ENCODE data around the gene STK10. TPM values are rescaled to one million over a fixed set of nuclear protein-coding genes. Genes with fewer than 3 reads are reported as not detected.

The STK10 gene
- total and polyA plus RNA-seq, 2 experiments from 2014 or later = 7.5 to 17.8 TPM

GRCh38 chr5:172188893-172189692, 1.1 kb upstream of the STK10 start:
- peak overlapping the region; percentile 96 for H3K4me3 ChIP-seq
- Mint-ChIP-seq H3K27me3 (ENCODE audit: insufficient read depth, low read depth, poor library complexity) (peaks cover 15% of the 10 kb centered on the region), H3K4me3 (peak overlapping the region; percentile 82), H3K4me1 (peaks cover 26% of the 10 kb centered on the region), H3K36me3 (ENCODE audit: low read depth) (no peaks in the 10 kb centered on the region), H3K9me3 (no peaks in the 10 kb centered on the region), H3K27ac (no peak overlapping the region)
- no peaks in the 10 kb centered on the region for H3K36me3 ChIP-seq (ENCODE audit: insufficient read depth)
- DNase-seq (ENCODE audit: low spot score) (peak; percentile 80), ATAC-seq (peak; percentile 2)
- peak overlapping the region; percentile 90 for H2AFZ ChIP-seq
- H3K4me2 ChIP-seq = peak overlapping the region; percentile 91
- TF ChIP-seq JUNB (IDR thresholded peaks at IDR 0.05; ENCODE audit: unreplicated experiment) = no peak
- no peak for TF ChIP-seq REST (IDR thresholded peaks at IDR 0.05; ENCODE audit: unreplicated experiment)
- TF ChIP-seq CREB1 (CRISPR knock-in tag; IDR thresholded peaks at IDR 0.05; ENCODE audit: low read depth) = no peak
- no peak for TF ChIP-seq ETS1 (IDR thresholded peaks at IDR 0.05)
- TF ChIP-seq STAT1 (IDR thresholded peaks at IDR 0.05; ENCODE audit: unreplicated experiment) = no peak
- no peak for TF ChIP-seq ZNF462 (CRISPR knock-in tag; IDR thresholded peaks at IDR 0.05)
- peaks cover 11% of the 10 kb centered on the region for H3F3A ChIP-seq (replicated peaks; ENCODE audit: low read depth)
- no peaks in the 10 kb centered on the region for H4K20me1 ChIP-seq (replicated peaks; ENCODE audit: insufficient read depth)
- H3K79me2 ChIP-seq (replicated peaks; ENCODE audit: insufficient read depth) = peaks cover 28% of the 10 kb centered on the region
- no peak overlapping the region for H3K27ac ChIP-seq (ENCODE audit: low read depth)
- peaks cover 23% of the 10 kb centered on the region for H3K4me1 ChIP-seq (ENCODE audit: insufficient read depth)
- H3K9me2 ChIP-seq (ENCODE audit: insufficient read depth) = no peaks in the 10 kb centered on the region
- H3K27me3 ChIP-seq (ENCODE audit: insufficient read depth) = peaks cover 15% of the 10 kb centered on the region
